Effector memory CD8-positive, alpha-beta T cell (primary cell): Measurements from ENCODE around the gene CARD19.
"Not testable (repeated sequence)": the region's sequence is repeated elsewhere in the genome, so short reads cannot be mapped to it uniquely, and the experiment has no call there.

Experiments
- ATAC-seq: fragments of 150-1000 bp; cut with Tn5 transposase; replicated peaks from 2 replicates; pipeline ENCODE4 v1.10.0; 2021; ENCODE audit warnings: mild to moderate bottlenecking, moderate library complexity
- DNase-seq, 3 experiments: peaks; one replicate each; pipeline ENCODE4 v3.0.0; 2021
- H3K27ac Mint-ChIP-seq, 2 donors: one replicate each; pipeline ENCODE4 v1.8.0; 2022; ENCODE audit warnings: mild to moderate bottlenecking in 2 of 2, mixed read lengths in 2 of 2, moderate library complexity in 2 of 2
- H3K27me3 Mint-ChIP-seq, 2 donors: one replicate each; pipeline ENCODE4 v1.8.0; 2022; ENCODE audit warnings: mixed read lengths in 2 of 2
- H3K36me3 Mint-ChIP-seq: one replicate; pipeline ENCODE4 v1.8.0; 2022; ENCODE audit warnings: mild to moderate bottlenecking, moderate library complexity, mixed read lengths; ENCODE audit not compliant: insufficient read depth
- H3K4me1 Mint-ChIP-seq, 2 donors: one replicate each; pipeline ENCODE4 v1.8.0; 2022; ENCODE audit warnings: low read depth in 2 of 2, mixed read lengths in 2 of 2
- H3K4me3 Mint-ChIP-seq, 2 donors: one replicate each; pipeline ENCODE4 v1.8.0; 2022; ENCODE audit warnings: mild to moderate bottlenecking in 2 of 2, mixed read lengths in 2 of 2, moderate library complexity in 2 of 2
- H3K9me3 Mint-ChIP-seq, 2 donors: one replicate each; pipeline ENCODE4 v1.8.0; 2022; ENCODE audit warnings: mixed read lengths in 2 of 2

The CARD19 gene

GRCh38 chr9:93095205-93096130 is 549 bp upstream of the CARD19 start:
- Mint-ChIP-seq H3K27ac (peak overlapping the region; percentile 92 to 93), H3K9me3 (no peaks in the 10 kb centered on the region), H3K4me1 (peaks cover 45 to 52% of the 10 kb centered on the region in 2 donors), H3K4me3 (peak overlapping the region; percentile 82 to 93), H3K36me3 (peaks cover 24% of the 10 kb centered on the region), H3K27me3 (no peaks in the 10 kb centered on the region)
- ATAC-seq, result peak; percentile 76
- DNase-seq, result peak; percentile 100

- H3K9me3 Mint-ChIP-seq, result no peaks in the 10 kb centered on the region
- H3K36me3 Mint-ChIP-seq, result peaks cover 28% of the 10 kb centered on the region
- ATAC-seq (no peak), DNase-seq (no peak)
- peak overlapping the region; percentile 82 to 93 for H3K4me3 Mint-ChIP-seq
- H3K4me1 Mint-ChIP-seq, result peaks cover 47 to 51% of the 10 kb centered on the region in 2 donors
- H3K27ac Mint-ChIP-seq, result peak overlapping the region; percentile 92 to 96
- H3K27me3 Mint-ChIP-seq, result no peaks in the 10 kb centered on the region
Observed at GRCh38 chr9:93096811-93097382, 880 bp downstream of the CARD19 start.

GRCh38 chr9:93097511-93098201 is 1.6 kb downstream of the CARD19 start:
- ATAC-seq, result no peak
- peaks cover 25% of the 10 kb centered on the region for H3K36me3 Mint-ChIP-seq
- DNase-seq, result no peak
- H3K27me3 Mint-ChIP-seq, result no peaks in the 10 kb centered on the region
- peak overlapping the region; percentile 82 to 93 for H3K4me3 Mint-ChIP-seq
- no peaks in the 10 kb centered on the region for H3K9me3 Mint-ChIP-seq
- peak overlapping the region; percentile 92 to 96 for H3K27ac Mint-ChIP-seq
- peaks cover 43 to 51% of the 10 kb centered on the region in 2 donors for H3K4me1 Mint-ChIP-seq

- no peak for ATAC-seq
- Mint-ChIP-seq H3K4me3 (peak overlapping the region; percentile 82 to 93), H3K27ac (peak overlapping the region; percentile 77 to 96), H3K36me3 (peaks cover 26% of the 10 kb centered on the region), H3K27me3 (no peaks in the 10 kb centered on the region), H3K9me3 (no peaks in the 10 kb centered on the region), H3K4me1 (peaks cover 41 to 52% of the 10 kb centered on the region in 2 donors)
- peak; percentile 30 to 41 (median 35) for DNase-seq
Observed at GRCh38 chr9:93098236-93098946, 2.4 kb downstream of the CARD19 start.

- peak overlapping the region in 1 of 2 donors; percentile 6 for H3K27ac Mint-ChIP-seq
- H3K36me3 Mint-ChIP-seq, result peaks cover 28% of the 10 kb centered on the region
Observed at GRCh38 chr9:93099551-93100275, 3.7 kb downstream of the CARD19 start.

GRCh38 chr9:93100276-93100636 is 4.2 kb downstream of the CARD19 start:
- Mint-ChIP-seq H3K36me3 (peaks cover 28% of the 10 kb centered on the region), H3K9me3 (no peaks in the 10 kb centered on the region), H3K4me1 (peaks cover 32 to 49% of the 10 kb centered on the region in 2 donors), H3K27ac (peak overlapping the region in 1 of 2 donors; percentile 6), H3K27me3 (no peaks in the 10 kb centered on the region), H3K4me3 (peak overlapping the region; percentile 31 to 93)
- DNase-seq (no peak), ATAC-seq (no peak)

More at GRCh38 chr9:93099551-93100275, 3.7 kb downstream of the CARD19 start:
- H3K4me1 Mint-ChIP-seq, result peaks cover 30 to 47% of the 10 kb centered on the region in 2 donors
- ATAC-seq, result no peak
- peak overlapping the region; percentile 82 to 93 for H3K4me3 Mint-ChIP-seq
- H3K9me3 Mint-ChIP-seq, result no peaks in the 10 kb centered on the region
- DNase-seq, result no peak
- H3K27me3 Mint-ChIP-seq, result no peaks in the 10 kb centered on the region

- H3K9me3 Mint-ChIP-seq, DNase-seq, H3K4me3 Mint-ChIP-seq, ATAC-seq, H3K27ac Mint-ChIP-seq, H3K27me3 Mint-ChIP-seq: not testable (repeated sequence)
- peaks cover 28% of the 10 kb centered on the region for H3K36me3 Mint-ChIP-seq
- H3K4me1 Mint-ChIP-seq, result peaks cover 34 to 56% of the 10 kb centered on the region in 2 donors
Observed at GRCh38 chr9:93101086-93101485, 5.1 kb downstream of the CARD19 start.

DNA sequence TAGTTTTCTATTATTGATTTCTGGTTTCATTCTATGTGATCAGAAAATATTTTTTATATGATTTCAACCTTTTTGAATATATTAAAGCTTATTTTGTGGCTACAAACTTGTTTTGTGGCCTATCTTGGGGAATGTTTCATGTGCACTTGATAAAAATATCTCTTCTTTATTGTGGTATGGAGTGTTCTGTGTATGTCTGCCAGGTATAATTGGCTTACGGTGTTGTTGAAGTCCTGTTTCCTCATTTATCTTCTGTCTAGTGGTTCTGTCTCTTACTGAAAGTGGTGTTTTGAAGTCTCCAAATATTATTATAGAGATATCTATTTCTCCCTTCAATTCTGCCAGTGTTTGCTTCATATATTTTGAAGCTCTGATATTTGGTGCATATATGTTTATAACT is 9.6 kb downstream of the CARD19 start:
- H3K27ac Mint-ChIP-seq, result peak overlapping the region in 1 of 2 donors; percentile 74
- H3K36me3 Mint-ChIP-seq, result peaks cover 30% of the 10 kb centered on the region
- peak overlapping the region in 1 of 2 donors; percentile 3 for H3K4me3 Mint-ChIP-seq
- ATAC-seq (no peak), DNase-seq (no peak)
- H3K9me3 Mint-ChIP-seq, result no peaks in the 10 kb centered on the region
- H3K27me3 Mint-ChIP-seq, result no peaks in the 10 kb centered on the region
- H3K4me1 Mint-ChIP-seq, result peaks cover 22 to 38% of the 10 kb centered on the region in 2 donors

- no peaks in the 10 kb centered on the region for H3K27me3 Mint-ChIP-seq
- H3K27ac Mint-ChIP-seq, result no peak overlapping the region
- no peaks in the 10 kb centered on the region for H3K9me3 Mint-ChIP-seq
- ATAC-seq (no peak), DNase-seq (no peak)
- H3K4me3 Mint-ChIP-seq, result no peak overlapping the region
- H3K36me3 Mint-ChIP-seq, result peaks cover 36% of the 10 kb centered on the region
- H3K4me1 Mint-ChIP-seq, result peaks cover 26 to 34% of the 10 kb centered on the region in 2 donors
Observed at GRCh38 chr9:93107151-93107824, 11.3 kb downstream of the CARD19 start.

DNA sequence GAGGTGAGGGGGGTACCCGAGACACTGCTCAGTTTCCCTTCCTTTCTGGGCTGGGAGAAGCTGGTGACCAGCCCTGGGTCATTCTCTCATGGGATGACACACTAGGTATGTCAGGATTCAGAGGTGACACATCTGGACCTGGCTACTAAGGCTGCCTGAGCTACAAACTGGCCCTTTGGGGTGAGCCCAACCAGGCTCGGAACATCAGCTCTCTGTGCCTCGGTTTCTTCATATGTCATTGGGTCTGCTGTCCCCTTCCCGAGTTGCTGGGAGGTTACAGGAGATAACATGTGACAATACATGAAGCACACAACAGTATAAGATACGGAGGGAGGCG is 11.8 kb downstream of the CARD19 start:
- H3K27me3 Mint-ChIP-seq, result no peaks in the 10 kb centered on the region
- H3K4me3 Mint-ChIP-seq, result no peak overlapping the region
- ATAC-seq (no peak), DNase-seq (no peak)
- peaks cover 41% of the 10 kb centered on the region for H3K36me3 Mint-ChIP-seq
- H3K4me1 Mint-ChIP-seq, result peaks cover 26 to 31% of the 10 kb centered on the region in 2 donors
- no peaks in the 10 kb centered on the region for H3K9me3 Mint-ChIP-seq
- no peak overlapping the region for H3K27ac Mint-ChIP-seq

GRCh38 chr9:93108291-93109041 is 12.4 kb downstream of the CARD19 start:
- no peak overlapping the region for H3K4me3 Mint-ChIP-seq
- no peaks in the 10 kb centered on the region for H3K9me3 Mint-ChIP-seq
- DNase-seq, result no peak
- ATAC-seq, result no peak
- peaks cover 47% of the 10 kb centered on the region for H3K36me3 Mint-ChIP-seq
- H3K27me3 Mint-ChIP-seq, result no peaks in the 10 kb centered on the region
- H3K4me1 Mint-ChIP-seq, result peaks cover 24 to 25% of the 10 kb centered on the region in 2 donors
- peak overlapping the region in 1 of 2 donors; percentile 38 for H3K27ac Mint-ChIP-seq
